Measurements from ENCODE around the gene C4orf50.
"Not testable (repeated sequence)": the region's sequence is repeated elsewhere in the genome, so short reads cannot be mapped to it uniquely, and the experiment has no call there.

C4orf50 gene

GRCh38 chr4:5887011-5887360, 131.2 kb downstream of the C4orf50 start:
- DNase-seq: no peak

DNA sequence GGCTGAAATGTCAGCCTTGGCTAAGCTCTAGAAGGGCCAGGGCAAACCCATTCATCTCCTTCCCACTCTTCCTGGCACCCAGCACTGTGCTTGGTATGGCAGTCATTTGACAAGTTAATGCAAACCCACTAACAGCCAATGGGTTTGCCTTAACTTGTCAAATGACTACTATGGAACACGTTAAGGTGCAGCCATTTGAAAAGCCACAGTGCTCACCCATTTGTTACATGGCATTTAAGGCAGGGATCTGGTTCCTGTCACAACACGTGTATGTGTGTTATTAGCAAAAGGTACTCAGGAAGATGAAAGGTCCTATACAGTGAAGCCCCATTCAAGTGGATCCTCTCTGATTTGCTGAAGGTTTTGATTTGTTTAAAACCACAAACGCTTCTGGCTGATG, 132.5 kb downstream of the C4orf50 start:
- no peak for DNase-seq

DNA sequence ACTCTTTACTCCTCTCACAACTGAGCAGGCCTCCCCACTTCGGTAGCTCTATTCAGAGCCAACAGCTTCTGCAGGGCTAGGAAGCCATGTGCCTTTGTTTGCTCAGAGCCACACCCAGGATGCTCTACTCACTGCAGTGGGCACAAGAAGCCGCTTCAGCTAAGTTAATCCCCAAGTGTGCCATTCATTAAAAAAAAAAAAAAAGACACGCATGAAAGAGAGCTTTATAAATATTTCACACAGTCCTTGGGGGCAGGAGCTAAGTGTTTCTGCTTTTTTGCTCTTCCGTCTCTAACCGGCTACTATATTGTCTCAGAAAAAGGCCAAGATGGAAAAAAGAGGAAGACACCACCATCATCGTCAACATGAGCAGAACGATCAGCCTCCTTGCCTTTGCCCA, 133.4 kb downstream of the C4orf50 start:
- DNase-seq: no peak

DNA sequence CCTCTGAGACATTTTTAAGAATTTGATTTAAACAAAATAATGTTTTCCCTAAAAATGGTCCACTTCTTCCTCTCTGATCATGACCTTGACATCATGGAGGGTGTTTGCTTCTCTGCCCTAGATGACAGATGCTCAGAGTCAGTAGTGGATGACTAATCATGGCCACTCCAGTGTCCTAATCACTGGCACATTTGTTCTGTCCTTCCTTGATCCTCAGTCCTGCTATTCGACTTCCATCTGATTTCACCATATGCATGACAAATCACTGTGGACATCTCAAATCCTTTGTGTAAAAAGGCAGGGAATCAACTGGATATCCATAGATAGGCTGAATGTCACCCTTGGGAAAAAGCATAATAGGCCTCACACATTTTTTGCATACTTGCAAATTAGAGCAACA, 134.3 kb downstream of the C4orf50 start:
- DNase-seq: no peak

DNA sequence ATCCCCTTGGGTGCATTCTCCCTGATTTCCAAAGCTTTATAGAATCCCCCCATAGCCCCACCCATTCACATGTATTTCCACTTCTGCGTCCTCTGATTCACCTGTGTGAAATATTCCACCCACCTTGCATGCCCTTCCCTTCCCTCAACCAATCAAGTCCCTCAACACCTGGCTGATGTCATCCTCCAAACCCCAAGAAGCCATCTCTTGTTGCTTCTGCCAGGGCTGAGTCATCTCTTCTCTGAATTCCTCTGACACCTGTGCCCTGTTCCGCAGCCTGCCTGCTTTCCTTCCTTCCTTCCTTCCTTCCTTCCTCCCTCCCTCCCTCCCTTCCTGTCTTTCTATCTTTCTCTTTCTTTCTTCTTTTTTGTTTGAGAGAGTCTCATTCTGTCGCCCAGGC, 135.3 kb downstream of the C4orf50 start:
- DNase-seq: no peak

- DNase-seq: no peak
Observed at GRCh38 chr4:5881340-5881739, 136.9 kb downstream of the C4orf50 start.

DNA sequence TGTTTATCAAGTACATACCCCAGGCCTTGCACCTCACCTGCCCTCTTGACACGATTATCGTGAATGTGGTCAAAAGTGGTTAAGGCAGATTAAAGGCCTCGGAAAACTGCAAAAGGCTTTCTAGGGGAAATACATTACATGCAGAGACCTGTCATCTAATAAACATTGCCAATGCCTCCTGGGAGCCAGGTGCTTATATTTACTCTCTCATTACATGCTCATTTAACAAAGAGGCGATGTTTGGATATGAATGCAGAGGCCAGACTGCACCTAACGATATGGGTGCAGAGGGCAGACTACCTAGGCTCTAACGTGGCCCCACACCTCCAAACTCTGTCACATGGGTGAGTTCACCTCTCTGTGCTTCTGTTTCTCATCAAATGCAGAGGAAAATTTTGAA, 139.9 kb downstream of the C4orf50 start:
- DNase-seq: no peak

DNA sequence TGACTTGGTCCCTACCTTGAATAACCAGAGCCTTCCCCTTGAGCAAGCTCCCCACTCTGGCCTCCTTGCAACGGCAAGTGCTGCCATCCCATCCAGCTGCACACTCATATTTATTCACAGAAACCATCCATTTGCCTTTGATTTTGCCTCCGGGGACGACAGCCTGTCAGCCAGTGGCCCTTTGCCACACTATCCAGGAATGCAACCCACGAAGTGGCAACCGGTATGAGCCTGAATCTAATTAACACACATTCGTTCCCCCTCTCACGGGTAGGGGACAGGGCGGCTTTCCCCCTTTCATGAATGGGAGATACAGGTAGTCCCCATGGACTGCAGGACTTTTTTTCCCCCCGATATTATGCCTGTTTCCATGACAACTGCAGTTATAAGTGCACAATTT, 140.8 kb downstream of the C4orf50 start:
- DNase-seq: no peak

DNA sequence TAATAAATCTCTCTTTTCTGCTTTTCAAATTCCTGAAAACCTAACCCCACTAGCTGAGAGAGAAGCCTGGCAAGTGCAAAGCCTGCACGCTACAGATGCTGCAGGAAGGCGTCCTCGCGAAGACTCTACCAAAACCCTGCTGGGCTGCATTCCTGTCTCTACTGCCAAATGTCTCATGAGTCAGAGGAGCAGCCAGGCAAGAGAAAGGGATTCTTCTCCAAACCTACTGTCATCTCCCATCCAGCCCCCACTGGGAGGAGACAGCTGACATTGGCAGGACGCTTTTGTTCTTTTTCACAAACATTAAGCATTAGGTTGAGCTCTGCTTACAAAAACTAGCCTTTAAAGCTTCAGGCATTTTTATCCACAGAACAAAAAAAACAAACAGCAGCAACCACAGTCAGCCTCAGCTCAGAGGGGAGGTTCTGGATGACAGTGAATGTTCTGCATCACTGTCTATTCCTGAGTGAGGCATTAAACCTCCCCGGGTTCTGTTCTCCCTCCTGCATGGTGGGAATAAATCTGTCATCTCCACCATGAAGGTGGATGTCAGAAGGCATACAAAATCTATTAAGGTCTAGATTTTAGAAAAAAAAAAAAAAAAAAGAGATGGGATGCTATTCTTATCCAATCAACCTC, 143.3 kb downstream of the C4orf50 start:
- no peak for DNase-seq

- no peak for DNase-seq
Observed at GRCh38 chr4:5870701-5871100, 147.5 kb downstream of the C4orf50 start.

GRCh38 chr4:5869966-5870619, 148.1 kb downstream of the C4orf50 start:
- DNase-seq: no peak

DNA sequence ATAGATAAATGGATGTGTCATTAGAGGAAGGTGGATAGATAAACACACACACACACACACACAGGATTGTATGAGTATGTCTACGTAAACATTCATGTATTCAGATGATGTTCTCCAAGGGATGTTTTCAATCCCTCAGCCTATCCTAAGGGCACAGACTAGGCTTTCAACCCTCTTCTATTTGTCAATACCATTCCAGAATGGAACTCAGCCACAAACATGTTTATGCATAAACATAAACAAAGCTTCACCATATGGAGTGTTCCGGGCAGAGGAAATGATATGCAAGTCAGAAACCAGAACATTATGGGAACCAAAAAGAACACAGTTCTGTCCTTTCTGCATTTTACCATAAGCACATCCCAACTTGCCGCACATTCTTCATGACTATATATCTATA, 150.4 kb downstream of the C4orf50 start:
- no peak for DNase-seq

- no peak for DNase-seq
Observed at GRCh38 chr4:5866841-5867813, 151.1 kb downstream of the C4orf50 start.

DNA sequence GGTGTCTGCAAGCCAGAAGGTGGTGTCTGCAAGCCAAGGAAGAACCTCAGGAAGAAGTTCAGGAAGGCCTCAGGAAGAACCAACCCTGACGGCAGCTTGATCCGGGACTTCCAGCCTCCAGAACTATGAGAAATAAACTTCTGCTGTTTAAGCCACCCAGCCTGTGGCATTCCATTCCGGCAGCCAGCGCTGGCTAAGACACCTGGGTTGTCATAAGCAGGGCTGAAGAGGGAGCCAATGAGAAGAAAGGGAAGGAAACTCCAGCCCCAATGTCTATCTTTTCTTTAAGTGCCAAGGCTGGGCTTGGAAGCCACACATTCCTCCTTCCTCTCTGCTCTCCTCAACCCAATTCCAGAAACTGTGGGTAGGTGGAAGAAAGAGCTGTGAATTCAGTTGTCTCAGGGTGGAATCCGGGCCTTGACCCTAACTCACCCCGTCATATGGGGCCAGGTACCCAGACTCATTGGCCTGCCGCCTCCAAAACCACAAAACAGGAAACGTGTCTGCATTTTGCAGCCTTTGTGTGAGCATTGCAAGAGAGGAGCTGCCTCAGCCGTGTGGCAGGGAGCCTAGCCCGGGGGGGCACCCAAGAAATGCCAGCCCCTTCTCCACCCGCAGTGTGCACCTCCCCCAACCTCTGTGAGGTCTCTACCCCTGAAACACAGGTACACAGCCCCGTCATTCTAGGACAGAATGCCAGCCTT, 152.2 kb downstream of the C4orf50 start:
- DNase-seq: no peak

GRCh38 chr4:5863461-5864113, 154.6 kb downstream of the C4orf50 start:
- DNase-seq: no peak

DNA sequence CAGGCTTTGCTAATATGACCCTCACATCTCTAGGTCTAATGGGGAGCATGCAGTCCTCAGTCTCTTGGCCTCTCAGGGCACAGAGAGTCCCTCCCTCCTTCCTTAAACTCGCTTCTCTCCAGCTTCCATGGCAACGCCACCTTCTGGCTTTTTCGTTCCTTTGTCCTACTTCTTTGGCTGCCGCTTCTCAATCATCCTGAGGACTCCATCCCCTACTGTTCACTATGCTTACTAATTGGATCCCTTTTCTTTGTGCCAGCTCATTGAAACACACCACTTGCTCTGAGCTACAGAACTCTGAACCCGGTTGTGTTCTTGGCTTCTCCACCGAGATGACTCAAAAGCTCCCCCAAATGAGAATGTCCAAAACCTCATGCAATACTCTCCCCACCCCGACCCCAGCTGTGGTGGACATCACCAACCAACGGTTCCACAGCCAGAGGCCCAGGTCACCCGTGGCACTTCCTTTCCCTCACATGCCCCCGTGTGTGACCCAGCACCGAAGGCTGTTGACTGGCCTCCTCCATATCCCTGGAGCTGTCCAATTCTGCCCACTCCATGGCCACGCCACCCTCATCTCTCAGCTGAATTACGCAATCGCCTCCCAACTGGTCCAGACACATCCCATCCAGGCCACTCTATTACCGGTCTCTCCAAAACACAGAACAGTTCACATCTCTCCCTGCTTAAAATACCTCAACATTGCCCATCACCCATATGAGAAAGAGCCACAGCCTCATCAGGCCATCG, 160.0 kb downstream of the C4orf50 start:
- DNase-seq: no peak

DNA sequence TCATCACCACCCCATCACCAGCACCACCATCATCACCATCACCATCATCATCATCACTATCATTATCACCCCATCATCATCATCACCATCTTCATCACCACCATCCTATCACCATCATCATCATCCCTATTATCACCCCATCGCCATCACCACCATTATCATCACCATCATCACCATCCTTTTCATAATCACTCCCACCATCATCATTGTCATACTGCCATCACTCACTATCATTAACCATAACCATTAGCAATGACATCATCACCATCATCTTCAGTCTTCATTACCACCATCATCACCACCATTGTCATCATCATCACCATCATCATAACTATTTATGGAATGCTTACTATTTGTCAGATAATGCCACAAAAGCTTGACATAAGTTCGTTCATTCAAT, 161.0 kb downstream of the C4orf50 start:
- no peak for DNase-seq

DNA sequence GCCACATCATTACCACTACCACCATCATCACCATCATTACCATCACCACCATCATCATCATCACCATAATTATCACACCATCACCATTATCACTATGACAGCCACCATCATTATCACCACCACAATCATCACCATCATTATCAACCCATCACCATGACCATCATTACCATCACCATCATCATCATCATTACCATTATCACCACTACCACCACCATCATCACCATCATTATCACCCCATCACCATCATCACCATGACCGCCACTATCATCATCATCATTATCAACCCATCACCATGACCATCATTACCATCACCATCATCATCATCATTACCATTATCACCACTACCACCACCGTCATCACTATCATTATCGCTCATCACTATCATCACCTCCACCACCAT, 161.9 kb downstream of the C4orf50 start:
- not testable (repeated sequence) for DNase-seq

DNA sequence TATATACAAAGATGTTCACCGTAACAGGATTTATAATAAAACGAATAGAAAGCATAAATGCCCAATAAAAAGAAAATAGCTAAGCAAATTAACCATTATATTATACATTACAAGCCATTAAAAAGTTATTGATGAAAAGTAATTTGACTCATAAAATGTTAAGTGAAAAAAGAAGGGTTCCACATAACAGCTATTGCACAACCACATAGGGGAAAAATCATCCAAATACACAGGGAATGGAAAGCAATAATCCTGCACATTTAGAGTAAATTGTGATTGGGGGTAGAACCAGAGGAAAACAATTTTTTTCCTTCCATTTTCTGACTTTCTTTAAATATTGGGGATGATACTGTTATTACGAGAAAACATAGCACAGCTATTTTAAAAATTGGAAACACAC, 163.3 kb downstream of the C4orf50 start:
- no peak for DNase-seq

DNA sequence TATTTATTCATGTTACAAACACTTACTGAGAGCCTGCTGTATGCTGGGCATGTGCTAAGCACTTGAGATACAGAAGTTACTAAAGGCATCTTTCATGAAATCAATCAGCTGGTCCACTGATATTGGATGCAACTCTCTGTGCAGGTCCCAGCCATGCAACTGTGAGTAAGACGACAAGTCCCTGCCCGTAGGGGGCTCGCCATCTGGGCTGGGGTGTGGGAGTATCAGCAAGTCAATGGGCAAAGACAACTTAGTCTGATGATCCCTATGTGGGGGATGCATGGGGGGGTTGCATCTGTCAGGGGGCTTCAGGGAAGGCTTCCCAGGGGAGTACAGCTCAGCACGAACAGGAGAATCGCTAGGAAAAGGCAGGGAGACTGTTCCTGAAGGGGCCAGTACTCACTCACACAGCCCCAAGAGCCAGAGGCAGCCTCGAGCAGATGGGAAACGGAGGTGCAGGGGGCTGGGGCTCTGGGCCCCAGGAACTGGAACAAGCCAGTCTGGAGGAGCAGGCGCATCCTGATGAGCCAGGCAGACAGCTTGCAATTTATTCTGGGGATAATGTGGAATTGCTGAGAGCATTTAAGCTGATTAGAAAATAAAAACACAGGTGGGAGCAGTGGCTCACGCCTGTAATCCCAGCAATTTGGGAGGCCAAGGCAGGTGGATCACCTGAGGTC, 165.6 kb downstream of the C4orf50 start:
- no peak for DNase-seq

GRCh38 chr4:5851637-5852301, 166.5 kb downstream of the C4orf50 start:
- DNase-seq: no peak
